ENCODE results near the gene CPEB1.

DNA sequence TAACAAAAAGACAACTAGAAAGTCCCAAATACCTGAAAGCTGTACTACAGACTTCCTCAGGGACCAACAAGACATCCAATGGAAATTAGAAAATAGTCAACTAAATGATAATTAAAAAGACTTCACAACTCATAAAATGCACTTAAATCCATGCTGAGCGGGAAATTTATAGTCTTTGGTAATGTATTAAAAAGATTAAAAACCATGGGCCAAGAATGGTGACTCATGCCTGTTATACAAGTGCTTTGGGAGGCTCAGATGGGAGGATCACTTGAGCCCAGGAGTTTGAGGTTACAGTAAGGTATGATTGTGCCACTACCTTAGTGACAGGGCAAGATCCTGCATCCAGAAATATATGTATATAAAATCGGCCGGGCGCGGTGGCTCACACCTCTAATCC lies 45.0 kb downstream of the CPEB1 start:
- TF ChIP-seq, protein P1, sequence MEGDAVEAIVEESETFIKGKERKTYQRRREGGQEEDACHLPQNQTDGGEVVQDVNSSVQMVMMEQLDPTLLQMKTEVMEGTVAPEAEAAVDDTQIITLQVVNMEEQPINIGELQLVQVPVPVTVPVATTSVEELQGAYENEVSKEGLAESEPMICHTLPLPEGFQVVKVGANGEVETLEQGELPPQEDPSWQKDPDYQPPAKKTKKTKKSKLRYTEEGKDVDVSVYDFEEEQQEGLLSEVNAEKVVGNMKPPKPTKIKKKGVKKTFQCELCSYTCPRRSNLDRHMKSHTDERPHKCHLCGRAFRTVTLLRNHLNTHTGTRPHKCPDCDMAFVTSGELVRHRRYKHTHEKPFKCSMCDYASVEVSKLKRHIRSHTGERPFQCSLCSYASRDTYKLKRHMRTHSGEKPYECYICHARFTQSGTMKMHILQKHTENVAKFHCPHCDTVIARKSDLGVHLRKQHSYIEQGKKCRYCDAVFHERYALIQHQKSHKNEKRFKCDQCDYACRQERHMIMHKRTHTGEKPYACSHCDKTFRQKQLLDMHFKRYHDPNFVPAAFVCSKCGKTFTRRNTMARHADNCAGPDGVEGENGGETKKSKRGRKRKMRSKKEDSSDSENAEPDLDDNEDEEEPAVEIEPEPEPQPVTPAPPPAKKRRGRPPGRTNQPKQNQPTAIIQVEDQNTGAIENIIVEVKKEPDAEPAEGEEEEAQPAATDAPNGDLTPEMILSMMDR (IDR thresholded peaks at IDR 0.05), result no peak
- no peak for TF ChIP-seq POLR2A (IDR thresholded peaks at IDR 0.05)

All from lower leg skin (tissue), 3 donors.